ENCODE measurements around the gene DNAAF2.
A peak's percentile ranks its signal among the peaks of the same experiment; 100 is the strongest.
"Not testable (repeated sequence)": the region's sequence is repeated elsewhere in the genome, so short reads cannot be mapped to it uniquely, and the experiment has no call there.

Gene DNAAF2

GRCh38 chr14:49634547-49635334 is at the start of gene DNAAF2:
Gene DNAAF2 (minus strand): TSS chr14:49635244. CDS start chr14:49635149, 95 bp downstream.
- no peak for FAIRE-seq

- no peak for FAIRE-seq
These were observed 44.2 kb upstream of the DNAAF2 start for GRCh38 chr14:49679271-49679670.

- no peak for FAIRE-seq
These were observed 42.6 kb upstream of the DNAAF2 start for GRCh38 chr14:49677643-49678042.

- no peak for FAIRE-seq
These were observed 38.5 kb upstream of the DNAAF2 start for GRCh38 chr14:49673586-49673985.

GRCh38 chr14:49670475-49670874 is 35.4 kb upstream of the DNAAF2 start:
- no peak for FAIRE-seq

- FAIRE-seq = peak; percentile 21
These were observed 24.7 kb upstream of the DNAAF2 start for GRCh38 chr14:49659526-49660455.

GRCh38 chr14:49657500-49657899 is 22.5 kb upstream of the DNAAF2 start:
- not testable (repeated sequence) for FAIRE-seq

GRCh38 chr14:49654511-49654910 is 19.5 kb upstream of the DNAAF2 start:
- FAIRE-seq = no peak

GRCh38 chr14:49653508-49653907 is 18.5 kb upstream of the DNAAF2 start:
- FAIRE-seq = peak; percentile 76

- FAIRE-seq = no peak
These were observed 7.1 kb upstream of the DNAAF2 start for GRCh38 chr14:49642163-49642562.

- no peak for FAIRE-seq
These were observed 6.7 kb upstream of the DNAAF2 start for GRCh38 chr14:49641697-49642129.

- no peak for FAIRE-seq
These were observed 5.7 kb upstream of the DNAAF2 start for GRCh38 chr14:49640540-49641417.

- no peak for FAIRE-seq
These were observed 2.6 kb upstream of the DNAAF2 start for GRCh38 chr14:49637534-49638078.

- no peak for FAIRE-seq
These were observed 1.8 kb upstream of the DNAAF2 start for GRCh38 chr14:49636866-49637265.

GRCh38 chr14:49633640-49634546 is 1.2 kb downstream of the DNAAF2 start:
- FAIRE-seq = peak; percentile 3

GRCh38 chr14:49623941-49624839 is 10.9 kb downstream of the DNAAF2 start:
- FAIRE-seq = no peak

GRCh38 chr14:49623387-49623786 is 11.7 kb downstream of the DNAAF2 start:
- no peak for FAIRE-seq

GRCh38 chr14:49622022-49622607 is 12.9 kb downstream of the DNAAF2 start:
- no peak for FAIRE-seq

GRCh38 chr14:49621114-49621881 is 13.7 kb downstream of the DNAAF2 start:
- no peak for FAIRE-seq
